Measurements from ENCODE around the gene CCDC117.

- TF ChIP-seq CTCF (IDR thresholded peaks at IDR 0.05): no peak
- TF ChIP-seq POLR2AphosphoS5 (IDR thresholded peaks at IDR 0.05): no peak
- TF ChIP-seq POLR2A (IDR thresholded peaks at IDR 0.05; ENCODE audit: low read depth): no peak
Observed at GRCh38 chr22:28736301-28737155, 36.0 kb upstream of the CCDC117 start.
